ENCODE data around the gene VPS35L. TPM values are rescaled to one million over a fixed set of nuclear protein-coding genes. Genes with fewer than 3 reads are reported as not detected.

VPS35L gene
- total RNA-seq, 1 experiment from 2014 or later = 6.6 TPM

GRCh38 chr16:19698480-19699465 is 143.3 kb downstream of the VPS35L start:
- peak; percentile 27 for DNase-seq
- no peaks in the 10 kb centered on the region for H3K27me3 ChIP-seq (ENCODE audit: low read length)
- H3K9me3 ChIP-seq (ENCODE audit: low read length) = no peaks in the 10 kb centered on the region
- no peak overlapping the region for H2AFZ ChIP-seq (ENCODE audit: low read length)
- H3K4me2 ChIP-seq (ENCODE audit: low read depth, low read length, poor library complexity, severe bottlenecking) = no peak overlapping the region
- no peaks in the 10 kb centered on the region for H3K36me3 ChIP-seq (ENCODE audit: insufficient read depth, low read length)
- no peaks in the 10 kb centered on the region for H3K9me2 ChIP-seq (replicated peaks; ENCODE audit: insufficient read depth, low read length)
- H3K9ac ChIP-seq (ENCODE audit: low read length) = no peak overlapping the region
- no peaks in the 10 kb centered on the region for H3K79me2 ChIP-seq (ENCODE audit: low read length)
- H3K4me1 ChIP-seq (ENCODE audit: low read length) = no peaks in the 10 kb centered on the region
- no peak overlapping the region for H3K4me3 ChIP-seq (ENCODE audit: low read length)
- no peaks in the 10 kb centered on the region for H4K20me1 ChIP-seq (ENCODE audit: insufficient read depth, low read depth, low read length)
- H3K27ac ChIP-seq (ENCODE audit: low read length) = no peak overlapping the region

DNA sequence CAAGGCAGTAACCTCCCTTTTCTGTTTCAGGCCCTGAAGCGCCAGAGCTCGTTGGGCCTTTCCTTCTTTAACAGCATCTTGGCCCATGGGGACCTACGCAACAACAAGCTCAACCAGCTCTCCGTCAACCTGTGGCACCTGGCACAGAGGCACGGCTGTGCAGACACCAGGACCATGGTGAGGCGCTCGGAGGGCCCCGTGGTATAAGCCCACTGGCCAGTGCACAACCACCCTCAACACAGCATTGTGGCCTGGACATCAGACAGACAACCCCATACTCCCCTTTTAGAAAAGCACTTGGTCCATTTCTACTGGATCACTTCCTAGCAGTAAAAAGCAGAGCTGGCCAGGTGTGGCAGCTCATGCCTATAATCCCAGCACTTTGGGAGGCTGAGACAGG is 144.0 kb downstream of the VPS35L start:
- no peak overlapping the region for H3K4me3 ChIP-seq (ENCODE audit: low read length)
- H3K9me2 ChIP-seq (replicated peaks; ENCODE audit: insufficient read depth, low read length) = no peaks in the 10 kb centered on the region

DNA sequence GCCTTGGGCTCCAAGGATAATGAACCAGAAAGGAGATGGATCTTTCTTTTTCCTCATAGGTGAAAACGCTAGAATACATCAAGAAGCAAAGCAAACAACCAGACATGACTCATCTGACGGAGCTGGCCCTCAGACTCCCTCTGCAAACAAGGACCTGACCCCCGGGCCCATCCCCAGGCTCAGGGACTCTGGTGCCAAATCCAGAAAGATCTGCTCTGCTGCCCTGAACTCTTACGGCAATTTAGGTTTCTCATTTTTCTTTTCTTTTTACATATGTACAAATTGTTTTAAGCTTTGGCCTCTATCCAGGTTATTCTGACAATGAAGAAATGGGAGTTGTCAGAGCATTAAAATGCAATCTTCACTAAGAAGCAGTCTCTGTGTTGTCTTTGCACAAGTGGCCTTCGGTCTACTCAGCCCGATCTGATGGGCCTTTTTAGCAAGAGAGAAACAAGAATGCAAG is 144.8 kb downstream of the VPS35L start:
- Histone ChIP-seq H3K36me3 (ENCODE audit: insufficient read depth, low read length) (no peaks in the 10 kb centered on the region), H3K79me2 (ENCODE audit: low read length) (no peaks in the 10 kb centered on the region), H3K9me3 (ENCODE audit: low read length) (no peaks in the 10 kb centered on the region), H3K4me1 (ENCODE audit: low read length) (no peaks in the 10 kb centered on the region), H3K4me3 (ENCODE audit: low read length) (no peak overlapping the region), H3K9me2 (replicated peaks; ENCODE audit: insufficient read depth, low read length) (no peaks in the 10 kb centered on the region), H3K27me3 (ENCODE audit: low read length) (no peaks in the 10 kb centered on the region), H3K4me2 (ENCODE audit: low read depth, low read length, poor library complexity, severe bottlenecking) (no peak overlapping the region), H2AFZ (ENCODE audit: low read length) (no peak overlapping the region), H4K20me1 (ENCODE audit: insufficient read depth, low read depth, low read length) (no peaks in the 10 kb centered on the region), H3K9ac (ENCODE audit: low read length) (no peak overlapping the region), H3K27ac (ENCODE audit: low read length) (no peak overlapping the region)
- no peak for DNase-seq

More for the DNA sequence above, 144.0 kb downstream of the VPS35L start:
- no peaks in the 10 kb centered on the region for H4K20me1 ChIP-seq (ENCODE audit: insufficient read depth, low read depth, low read length)
- H3K36me3 ChIP-seq (ENCODE audit: insufficient read depth, low read length) = no peaks in the 10 kb centered on the region
- DNase-seq = no peak
- H3K9ac ChIP-seq (ENCODE audit: low read length) = no peak overlapping the region
- no peaks in the 10 kb centered on the region for H3K79me2 ChIP-seq (ENCODE audit: low read length)
- H2AFZ ChIP-seq (ENCODE audit: low read length) = no peak overlapping the region
- H3K4me2 ChIP-seq (ENCODE audit: low read depth, low read length, poor library complexity, severe bottlenecking) = no peak overlapping the region
- H3K27ac ChIP-seq (ENCODE audit: low read length) = no peak overlapping the region
- no peaks in the 10 kb centered on the region for H3K27me3 ChIP-seq (ENCODE audit: low read length)
- no peaks in the 10 kb centered on the region for H3K4me1 ChIP-seq (ENCODE audit: low read length)
- no peaks in the 10 kb centered on the region for H3K9me3 ChIP-seq (ENCODE audit: low read length)

- DNase-seq = no peak
- no peaks in the 10 kb centered on the region for H3K9me2 ChIP-seq (replicated peaks; ENCODE audit: insufficient read depth, low read length)
- no peak overlapping the region for H2AFZ ChIP-seq (ENCODE audit: low read length)
- no peaks in the 10 kb centered on the region for H4K20me1 ChIP-seq (ENCODE audit: insufficient read depth, low read depth, low read length)
- H3K36me3 ChIP-seq (ENCODE audit: insufficient read depth, low read length) = no peaks in the 10 kb centered on the region
- H3K9ac ChIP-seq (ENCODE audit: low read length) = no peak overlapping the region
- no peaks in the 10 kb centered on the region for H3K79me2 ChIP-seq (ENCODE audit: low read length)
- no peak overlapping the region for H3K27ac ChIP-seq (ENCODE audit: low read length)
- H3K27me3 ChIP-seq (ENCODE audit: low read length) = no peaks in the 10 kb centered on the region
- H3K9me3 ChIP-seq (ENCODE audit: low read length) = no peaks in the 10 kb centered on the region
- no peak overlapping the region for H3K4me3 ChIP-seq (ENCODE audit: low read length)
- no peak overlapping the region for H3K4me2 ChIP-seq (ENCODE audit: low read depth, low read length, poor library complexity, severe bottlenecking)
- H3K4me1 ChIP-seq (ENCODE audit: low read length) = no peaks in the 10 kb centered on the region
Measured at GRCh38 chr16:19701091-19701490, 145.6 kb downstream of the VPS35L start.

DNA sequence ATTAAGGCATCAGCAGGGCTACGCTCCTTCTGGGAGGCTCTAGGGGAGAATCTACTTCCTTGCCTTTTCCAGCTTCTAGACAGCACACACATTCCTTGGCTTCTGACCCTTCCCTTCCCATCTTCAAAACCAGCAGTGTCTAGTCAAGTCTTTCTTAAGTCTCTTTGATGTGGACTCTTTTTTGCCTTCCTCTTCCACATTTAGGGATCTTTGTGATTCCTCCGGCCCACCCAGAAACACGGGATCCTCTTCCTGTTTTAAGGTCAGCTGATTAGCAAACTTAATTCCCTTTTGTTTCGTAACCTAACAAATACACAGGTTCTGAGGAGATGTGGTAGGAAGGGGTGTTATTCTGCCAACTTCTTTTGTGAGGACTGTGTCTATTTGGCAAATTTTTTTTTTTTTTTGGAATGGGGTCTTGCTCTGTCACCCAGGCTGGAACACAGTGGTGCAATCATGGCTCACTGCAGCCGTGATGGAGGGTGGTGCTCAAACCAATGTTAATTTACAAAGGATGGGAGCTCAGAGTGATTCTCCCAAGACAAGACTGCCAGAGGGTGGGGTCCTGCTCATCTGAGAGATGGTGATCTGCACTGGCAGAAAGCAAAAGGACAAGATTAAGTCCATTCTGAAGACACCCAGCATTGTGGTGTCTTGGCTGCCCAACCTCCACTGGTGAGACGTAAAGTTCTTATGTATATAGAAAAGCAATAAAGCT is 147.8 kb downstream of the VPS35L start:
- H3K9ac ChIP-seq (ENCODE audit: low read length) = no peak overlapping the region
- H3K79me2 ChIP-seq (ENCODE audit: low read length) = no peaks in the 10 kb centered on the region
- no peak overlapping the region for H3K27ac ChIP-seq (ENCODE audit: low read length)
- H3K9me2 ChIP-seq (replicated peaks; ENCODE audit: insufficient read depth, low read length) = no peaks in the 10 kb centered on the region
- no peak overlapping the region for H3K4me3 ChIP-seq (ENCODE audit: low read length)
- no peaks in the 10 kb centered on the region for H3K36me3 ChIP-seq (ENCODE audit: insufficient read depth, low read length)
- H2AFZ ChIP-seq (ENCODE audit: low read length) = no peak overlapping the region
- H3K4me2 ChIP-seq (ENCODE audit: low read depth, low read length, poor library complexity, severe bottlenecking) = no peak overlapping the region
- no peaks in the 10 kb centered on the region for H3K9me3 ChIP-seq (ENCODE audit: low read length)
- H3K27me3 ChIP-seq (ENCODE audit: low read length) = no peaks in the 10 kb centered on the region
- no peak for DNase-seq
- H3K4me1 ChIP-seq (ENCODE audit: low read length) = no peaks in the 10 kb centered on the region
- no peaks in the 10 kb centered on the region for H4K20me1 ChIP-seq (ENCODE audit: insufficient read depth, low read depth, low read length)

GRCh38 chr16:19704321-19705145 is 149.0 kb downstream of the VPS35L start:
- Histone ChIP-seq H2AFZ (ENCODE audit: low read length) (no peak overlapping the region), H3K4me3 (ENCODE audit: low read length) (no peak overlapping the region), H4K20me1 (ENCODE audit: insufficient read depth, low read depth, low read length) (no peaks in the 10 kb centered on the region), H3K9ac (ENCODE audit: low read length) (no peak overlapping the region), H3K36me3 (ENCODE audit: insufficient read depth, low read length) (no peaks in the 10 kb centered on the region), H3K79me2 (ENCODE audit: low read length) (no peaks in the 10 kb centered on the region), H3K27me3 (ENCODE audit: low read length) (no peaks in the 10 kb centered on the region), H3K9me2 (replicated peaks; ENCODE audit: insufficient read depth, low read length) (no peaks in the 10 kb centered on the region), H3K9me3 (ENCODE audit: low read length) (no peaks in the 10 kb centered on the region), H3K27ac (ENCODE audit: low read length) (no peak overlapping the region), H3K4me2 (ENCODE audit: low read depth, low read length, poor library complexity, severe bottlenecking) (no peak overlapping the region), H3K4me1 (ENCODE audit: low read length) (no peaks in the 10 kb centered on the region)
- DNase-seq = no peak

GRCh38 chr16:19705146-19705501 is 149.6 kb downstream of the VPS35L start:
- H4K20me1 ChIP-seq (ENCODE audit: insufficient read depth, low read depth, low read length) = no peaks in the 10 kb centered on the region
- no peak overlapping the region for H3K27ac ChIP-seq (ENCODE audit: low read length)
- no peak for DNase-seq
- H3K27me3 ChIP-seq (ENCODE audit: low read length) = no peaks in the 10 kb centered on the region
- H3K36me3 ChIP-seq (ENCODE audit: insufficient read depth, low read length) = no peaks in the 10 kb centered on the region
- no peak overlapping the region for H3K4me2 ChIP-seq (ENCODE audit: low read depth, low read length, poor library complexity, severe bottlenecking)
- no peak overlapping the region for H3K9ac ChIP-seq (ENCODE audit: low read length)
- no peaks in the 10 kb centered on the region for H3K79me2 ChIP-seq (ENCODE audit: low read length)
- H3K9me3 ChIP-seq (ENCODE audit: low read length) = no peaks in the 10 kb centered on the region
- no peaks in the 10 kb centered on the region for H3K9me2 ChIP-seq (replicated peaks; ENCODE audit: insufficient read depth, low read length)
- H2AFZ ChIP-seq (ENCODE audit: low read length) = no peak overlapping the region
- no peaks in the 10 kb centered on the region for H3K4me1 ChIP-seq (ENCODE audit: low read length)
- no peak overlapping the region for H3K4me3 ChIP-seq (ENCODE audit: low read length)

GRCh38 chr16:19705843-19706242 is 150.3 kb downstream of the VPS35L start:
- Histone ChIP-seq H3K79me2 (ENCODE audit: low read length) (no peaks in the 10 kb centered on the region), H4K20me1 (ENCODE audit: insufficient read depth, low read depth, low read length) (no peaks in the 10 kb centered on the region), H3K4me1 (ENCODE audit: low read length) (no peaks in the 10 kb centered on the region), H3K9me2 (replicated peaks; ENCODE audit: insufficient read depth, low read length) (no peaks in the 10 kb centered on the region), H3K27me3 (ENCODE audit: low read length) (no peaks in the 10 kb centered on the region), H3K4me2 (ENCODE audit: low read depth, low read length, poor library complexity, severe bottlenecking) (no peak overlapping the region), H2AFZ (ENCODE audit: low read length) (no peak overlapping the region), H3K9ac (ENCODE audit: low read length) (no peak overlapping the region), H3K4me3 (ENCODE audit: low read length) (no peak overlapping the region), H3K27ac (ENCODE audit: low read length) (no peak overlapping the region), H3K36me3 (ENCODE audit: insufficient read depth, low read length) (no peaks in the 10 kb centered on the region), H3K9me3 (ENCODE audit: low read length) (no peaks in the 10 kb centered on the region)
- no peak for DNase-seq
